Bronchial epithelial cell (primary cell): Measurements from ENCODE around the gene MRTFA. TPM values are rescaled to one million over a fixed set of nuclear protein-coding genes. Genes with fewer than 3 reads are reported as not detected.

Experiments
- DNase-seq: peaks from one replicate; pipeline ENCODE4 v3.0.0-alpha.2; 2010; ENCODE audit warnings: low read depth
- FAIRE-seq: peaks from 2 replicates; lab custom pipeline; 2011; peaks lifted over from hg19 to GRCh38; lab: Jason Lieb, UNC
- H3K27me3 ChIP-seq: 2 replicates; pipeline ENCODE4 v1.5.1; 2011; ENCODE audit warnings: low read length; ENCODE audit not compliant: control insufficient read depth, insufficient read depth
- H3K36me3 ChIP-seq: 2 replicates; pipeline ENCODE4 v1.5.1; 2011; ENCODE audit warnings: low read length; ENCODE audit not compliant: control insufficient read depth, insufficient read depth
- H3K4me3 ChIP-seq: 2 replicates; pipeline ENCODE4 v1.5.1; 2011; ENCODE audit warnings: mild to moderate bottlenecking, low read depth, low read length, control low read depth
- total RNA-seq: library from RNA; depleted of rRNA; stranded (reverse); fragments of >200 nt; gene quantifications from 2 replicates; pipeline ENCODE4 v1.2.1, GENCODE V29; 2014
- TF ChIP-seq, protein P1 (sequence below): IDR thresholded peaks from 2 replicates; pipeline ENCODE4 v1.5.1; 2011; ENCODE audit warnings: mild to moderate bottlenecking, moderate library complexity, low read length, control low read depth, inconsistent platforms; ENCODE audit not compliant: insufficient read depth, severe bottlenecking

The MRTFA gene
- total RNA-seq, 1 donor from 2014 or later = 25.3 TPM

DNA sequence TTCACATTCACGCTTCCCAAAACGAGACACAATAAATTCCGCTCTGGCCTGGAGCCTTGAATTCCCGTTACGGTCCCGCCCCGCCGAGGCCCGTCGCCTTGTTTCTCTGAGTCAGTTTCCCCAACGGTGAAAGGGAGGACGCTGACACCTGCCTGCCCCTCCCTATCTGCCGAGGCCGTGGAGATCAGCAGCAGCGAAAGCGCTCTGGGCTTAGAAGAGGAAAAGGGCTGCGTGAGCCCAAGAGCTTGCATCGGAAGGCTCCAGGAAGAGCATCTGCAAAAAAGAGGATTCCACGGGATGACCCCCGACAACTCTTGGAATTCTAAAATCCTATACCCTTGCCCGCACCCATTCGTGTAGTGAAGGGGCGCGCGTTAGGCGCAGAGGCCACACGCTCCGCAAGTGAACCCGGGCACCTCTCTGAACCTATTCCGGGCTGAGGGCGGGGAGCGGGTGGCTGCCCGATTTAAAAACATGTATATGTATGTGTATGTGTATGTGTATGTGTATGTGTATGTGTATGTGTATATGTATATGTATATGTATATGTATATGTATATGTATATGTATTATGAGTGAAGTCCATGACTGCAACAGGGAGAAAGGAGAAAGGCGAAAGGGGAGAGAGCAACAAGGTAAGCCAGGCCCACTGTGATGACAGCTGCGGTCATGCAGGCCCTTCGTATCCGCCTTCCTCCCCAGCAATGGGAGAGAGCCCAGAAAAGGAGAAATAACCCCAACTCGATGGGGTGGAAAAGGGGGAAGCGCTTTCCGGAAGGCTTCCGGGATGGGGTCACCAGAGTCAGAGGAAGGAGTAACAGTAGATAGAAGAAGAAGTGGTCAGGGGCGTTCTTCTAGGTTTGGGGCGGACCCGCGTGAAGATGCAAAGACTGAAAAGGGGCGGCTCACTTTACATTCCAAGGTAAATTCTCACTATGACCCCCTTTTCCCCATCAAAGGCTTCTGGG lies 948 bp upstream of the MRTFA start:
- Histone ChIP-seq H3K27me3 (no peaks in the 10 kb centered on the region), H3K4me3 (peak overlapping the region; percentile 77), H3K36me3 (no peaks in the 10 kb centered on the region)
- FAIRE-seq = no peak
- peak; percentile 79 for DNase-seq
- TF ChIP-seq, protein P1, sequence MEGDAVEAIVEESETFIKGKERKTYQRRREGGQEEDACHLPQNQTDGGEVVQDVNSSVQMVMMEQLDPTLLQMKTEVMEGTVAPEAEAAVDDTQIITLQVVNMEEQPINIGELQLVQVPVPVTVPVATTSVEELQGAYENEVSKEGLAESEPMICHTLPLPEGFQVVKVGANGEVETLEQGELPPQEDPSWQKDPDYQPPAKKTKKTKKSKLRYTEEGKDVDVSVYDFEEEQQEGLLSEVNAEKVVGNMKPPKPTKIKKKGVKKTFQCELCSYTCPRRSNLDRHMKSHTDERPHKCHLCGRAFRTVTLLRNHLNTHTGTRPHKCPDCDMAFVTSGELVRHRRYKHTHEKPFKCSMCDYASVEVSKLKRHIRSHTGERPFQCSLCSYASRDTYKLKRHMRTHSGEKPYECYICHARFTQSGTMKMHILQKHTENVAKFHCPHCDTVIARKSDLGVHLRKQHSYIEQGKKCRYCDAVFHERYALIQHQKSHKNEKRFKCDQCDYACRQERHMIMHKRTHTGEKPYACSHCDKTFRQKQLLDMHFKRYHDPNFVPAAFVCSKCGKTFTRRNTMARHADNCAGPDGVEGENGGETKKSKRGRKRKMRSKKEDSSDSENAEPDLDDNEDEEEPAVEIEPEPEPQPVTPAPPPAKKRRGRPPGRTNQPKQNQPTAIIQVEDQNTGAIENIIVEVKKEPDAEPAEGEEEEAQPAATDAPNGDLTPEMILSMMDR = no peak

DNA sequence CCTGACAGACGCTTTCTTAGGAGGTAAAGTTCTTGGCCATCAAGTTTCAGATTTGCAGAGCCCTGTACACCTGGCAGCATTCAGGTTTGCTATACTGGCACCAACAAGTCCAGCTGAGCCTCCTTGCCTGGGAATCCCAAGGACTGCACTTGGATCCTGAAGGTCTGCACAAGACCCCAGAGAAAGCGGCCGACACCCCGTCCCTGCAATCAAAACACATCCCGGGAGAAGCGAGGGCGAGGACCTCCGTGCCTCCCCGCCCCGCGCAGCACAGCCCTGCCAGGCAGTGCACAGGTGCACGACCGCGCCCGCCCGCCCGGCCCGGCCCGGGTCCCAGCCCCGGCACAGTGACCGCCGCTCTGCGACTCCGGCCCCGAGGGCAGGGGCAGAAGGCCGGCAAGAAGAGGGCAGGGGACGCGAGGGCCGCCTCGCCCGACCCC lies 559 bp downstream of the MRTFA start:
- DNase-seq = no peak
- Histone ChIP-seq H3K27me3 (no peaks in the 10 kb centered on the region), H3K4me3 (peak overlapping the region; percentile 77), H3K36me3 (no peaks in the 10 kb centered on the region)
- TF ChIP-seq, protein P1 = no peak
- no peak for FAIRE-seq

DNA sequence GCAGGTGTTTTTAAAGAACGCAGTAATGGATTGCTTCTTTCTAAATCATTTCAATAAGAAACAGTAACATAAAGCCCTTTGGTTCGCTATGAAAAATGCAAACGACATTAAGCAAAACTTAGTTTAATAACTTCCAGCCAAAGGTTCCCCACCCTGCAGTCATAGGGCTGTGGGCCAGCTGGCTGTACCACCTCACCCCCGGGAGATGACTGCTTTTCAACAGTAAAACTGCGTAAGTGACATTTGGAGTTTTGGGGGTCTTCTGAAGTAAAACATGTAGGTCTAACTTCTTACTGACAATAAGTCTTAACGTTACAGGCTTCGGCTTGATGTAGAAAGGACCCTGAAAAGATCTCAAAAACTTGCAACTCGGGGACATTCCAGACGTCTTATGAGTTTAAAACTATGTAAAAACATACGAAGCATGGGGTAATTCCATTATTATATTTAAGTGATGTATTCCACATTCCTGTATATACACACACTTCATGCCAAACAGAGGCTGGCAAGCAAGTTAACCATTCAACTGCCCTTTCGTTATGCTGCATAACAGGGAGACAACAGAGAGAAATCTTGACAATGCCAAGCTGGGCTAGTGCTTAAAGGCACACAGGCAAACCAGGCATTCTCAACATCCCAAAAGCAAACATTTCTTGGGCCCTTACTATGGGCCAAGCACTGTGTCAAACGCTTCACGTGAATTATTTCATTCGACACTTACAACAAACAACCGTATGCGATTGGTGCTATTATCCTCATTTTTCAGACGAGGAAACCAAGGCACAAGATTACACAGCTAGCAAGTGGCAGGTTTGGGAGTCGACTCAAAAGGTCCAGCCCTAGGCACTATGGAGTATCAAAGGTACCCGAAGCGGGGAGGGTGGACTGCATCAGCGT lies 1.2 kb downstream of the MRTFA start:
- peak overlapping the region; percentile 77 for H3K4me3 ChIP-seq
- TF ChIP-seq, protein P1 = no peak
- H3K27me3 ChIP-seq = no peaks in the 10 kb centered on the region
- H3K36me3 ChIP-seq = no peaks in the 10 kb centered on the region
- no peak for DNase-seq
- FAIRE-seq = peak; percentile 79

DNA sequence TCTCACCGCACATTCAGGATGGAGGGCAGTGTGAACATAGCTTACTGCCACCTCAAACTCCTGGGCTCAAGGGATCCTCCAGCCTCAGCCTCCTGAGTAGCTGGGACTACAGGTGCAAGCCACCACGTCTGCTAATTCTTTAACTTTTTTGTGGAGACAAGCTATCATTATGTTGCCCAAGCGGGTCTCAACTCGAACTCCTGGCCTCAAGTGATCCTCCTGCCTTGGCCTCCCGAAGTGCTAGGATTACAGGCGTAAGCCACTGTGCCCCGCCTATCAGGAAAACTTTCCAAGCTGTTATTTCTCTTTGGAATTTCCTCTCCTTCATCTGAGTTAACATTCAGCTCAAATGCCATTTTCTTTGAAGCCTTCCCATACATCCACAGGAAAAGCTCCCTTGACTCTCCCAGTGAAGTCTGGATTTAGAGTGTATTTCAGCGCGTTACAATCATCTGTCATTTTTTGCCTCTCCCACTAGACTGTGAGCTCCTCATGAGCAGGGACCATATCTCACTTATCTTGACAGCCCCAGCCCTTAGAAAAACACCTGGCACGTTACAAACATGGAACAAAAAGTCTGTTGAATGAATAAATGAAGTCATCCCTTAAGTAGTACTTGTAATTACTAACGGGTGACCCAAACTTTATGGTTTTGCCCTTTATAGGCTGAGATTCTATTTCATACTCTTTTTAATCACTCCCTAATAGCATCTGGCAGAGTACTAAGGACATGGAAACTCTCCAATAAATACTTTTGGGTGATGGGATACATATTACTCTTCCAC lies 2.2 kb downstream of the MRTFA start:
- FAIRE-seq = no peak
- TF ChIP-seq, protein P1 = no peak
- no peak overlapping the region for H3K4me3 ChIP-seq

DNA sequence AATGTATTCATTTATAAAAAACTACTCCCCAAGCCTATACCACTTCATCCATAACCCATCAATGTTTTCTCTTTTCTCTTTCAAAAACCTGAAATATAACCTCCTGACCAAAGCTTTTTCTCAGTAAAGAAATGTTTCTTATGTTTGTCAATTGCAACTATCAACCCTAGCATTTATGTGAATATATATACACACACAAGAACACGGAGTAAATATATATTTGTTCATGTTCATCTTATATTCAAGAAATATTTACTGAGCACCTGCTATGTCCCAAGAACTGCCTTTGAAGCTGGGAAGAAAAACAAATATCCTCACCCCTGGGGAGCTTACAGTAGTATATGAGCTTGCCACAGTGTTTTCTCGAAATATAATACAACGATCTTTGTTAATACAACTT lies 3.5 kb downstream of the MRTFA start:
- no peaks in the 10 kb centered on the region for H3K36me3 ChIP-seq
- TF ChIP-seq, protein P1 = no peak
- DNase-seq (no peak), FAIRE-seq (no peak)
- no peak overlapping the region for H3K4me3 ChIP-seq
- no peaks in the 10 kb centered on the region for H3K27me3 ChIP-seq

More for the DNA sequence above, 2.2 kb downstream of the MRTFA start:
- Histone ChIP-seq H3K27me3 (no peaks in the 10 kb centered on the region), H3K36me3 (no peaks in the 10 kb centered on the region)
- DNase-seq = no peak
